Mesendoderm (in vitro differentiated cells): ENCODE data around the gene POU2F1.

ENCODE experiments used
- DNase-seq: peaks from one replicate; pipeline ENCODE4 v3.0.0; 2013
- H2AK5ac ChIP-seq: 2 replicates; pipeline ENCODE4 v1.6.1; 2013; ENCODE audit warnings: low read length, inconsistent platforms
- H2BK120ac ChIP-seq: 2 replicates; pipeline ENCODE4 v1.6.1; 2013; ENCODE audit warnings: low read depth, mild to moderate bottlenecking, low read length, moderate library complexity, mixed read lengths
- H2BK15ac ChIP-seq: replicated peaks from 2 replicates; pipeline ENCODE4 v1.6.1; 2013; ENCODE audit warnings: low read depth, mild to moderate bottlenecking, moderate library complexity
- H2BK5ac ChIP-seq: 2 replicates; pipeline ENCODE4 v1.6.1; 2013; ENCODE audit warnings: low read length, inconsistent platforms
- H3K18ac ChIP-seq: 2 replicates; pipeline ENCODE4 v1.6.1; 2013; ENCODE audit warnings: mild to moderate bottlenecking, low read length, mixed read lengths
- H3K23ac ChIP-seq: one replicate; pipeline ENCODE4 v1.6.1; 2013; ENCODE audit warnings: low read length
- H3K27ac ChIP-seq: 2 replicates; pipeline ENCODE4 v1.5.1; 2013; ENCODE audit warnings: low read depth, mild to moderate bottlenecking, inconsistent platforms, low read length, moderate library complexity
- H3K27me3 ChIP-seq: 2 replicates; pipeline ENCODE4 v1.6.1; 2013; ENCODE audit warnings: low read length, control low read depth, mild to moderate bottlenecking, inconsistent platforms; ENCODE audit not compliant: insufficient read depth, poor library complexity
- H3K36me3 ChIP-seq: 2 replicates; pipeline ENCODE4 v1.6.1; 2013; ENCODE audit warnings: low read length, inconsistent platforms; ENCODE audit not compliant: control insufficient read depth, insufficient read depth
- H3K4ac ChIP-seq: one replicate; pipeline ENCODE4 v1.6.1; 2013; ENCODE audit warnings: low read depth, mild to moderate bottlenecking, low read length, moderate library complexity
- H3K4me1 ChIP-seq: 2 replicates; pipeline ENCODE4 v1.6.1; 2013; ENCODE audit warnings: low read depth, low read length, inconsistent platforms; ENCODE audit not compliant: control insufficient read depth
- H3K4me2 ChIP-seq: 2 replicates; pipeline ENCODE4 v1.6.1; 2013; ENCODE audit warnings: low read length
- H3K4me3 ChIP-seq: 2 replicates; pipeline ENCODE4 v1.5.1; 2013; ENCODE audit warnings: mild to moderate bottlenecking, low read length
- H3K56ac ChIP-seq: one replicate; pipeline ENCODE4 v1.6.1; 2013; ENCODE audit warnings: low read length
- H3K79me1 ChIP-seq: 2 replicates; pipeline ENCODE4 v1.6.1; 2013; ENCODE audit warnings: low read length, inconsistent platforms
- H3K79me2 ChIP-seq: 2 replicates; pipeline ENCODE4 v1.6.1; 2013; ENCODE audit warnings: mild to moderate bottlenecking, low read length; ENCODE audit not compliant: control insufficient read depth, insufficient read depth
- H3K9ac ChIP-seq: 2 replicates; pipeline ENCODE4 v1.6.1; 2013; ENCODE audit warnings: low read length, inconsistent platforms
- H4K5ac ChIP-seq: one replicate; pipeline ENCODE4 v1.6.1; 2013; ENCODE audit warnings: low read length
- H4K8ac ChIP-seq: one replicate; pipeline ENCODE4 v1.6.1; 2013; ENCODE audit warnings: low read depth, mild to moderate bottlenecking, control low read depth, low read length, moderate library complexity
- WGBS: extraction: QIAGEN DNeasy Blood & Tissue Kit; methylation state at CpG from one replicate; pipeline ENCODE4 v1.1.7; 2013; ENCODE audit warnings: low lambda C conversion rate, missing lambda C conversion rate; ENCODE audit not compliant: insufficient coverage; ENCODE audit errors: extremely low coverage; 5-methylcytosine and 5-hydroxymethylcytosine counted together

POU2F1 gene

GRCh38 chr1:167182571-167183320, 37.9 kb upstream of the POU2F1 start:
- Histone ChIP-seq H3K4me1 (no peaks in the 10 kb centered on the region), H4K8ac (no peak overlapping the region), H3K23ac (no peak overlapping the region), H3K4me2 (no peak overlapping the region), H3K79me2 (no peaks in the 10 kb centered on the region), H3K4me3 (no peak overlapping the region), H3K18ac (no peak overlapping the region), H2AK5ac (no peak overlapping the region), H2BK120ac (no peak overlapping the region), H3K27ac (no peak overlapping the region), H3K27me3 (no peaks in the 10 kb centered on the region), H3K9ac (no peak overlapping the region), H3K36me3 (no peaks in the 10 kb centered on the region), H4K5ac (no peak overlapping the region), H3K56ac (no peak overlapping the region), H3K79me1 (no peaks in the 10 kb centered on the region), H3K4ac (no peak overlapping the region), H2BK15ac (no peak overlapping the region), H2BK5ac (no peak overlapping the region)
- DNase-seq = no peak

- Histone ChIP-seq H3K56ac (no peak overlapping the region), H3K79me2 (no peaks in the 10 kb centered on the region), H3K79me1 (no peaks in the 10 kb centered on the region), H2AK5ac (no peak overlapping the region), H3K4me1 (no peaks in the 10 kb centered on the region), H4K5ac (no peak overlapping the region), H2BK5ac (no peak overlapping the region), H3K18ac (no peak overlapping the region), H3K4ac (no peak overlapping the region), H3K23ac (no peak overlapping the region), H3K4me2 (no peak overlapping the region), H2BK120ac (no peak overlapping the region), H3K9ac (no peak overlapping the region), H3K4me3 (no peak overlapping the region), H2BK15ac (no peak overlapping the region), H4K8ac (no peak overlapping the region), H3K27ac (no peak overlapping the region), H3K27me3 (no peaks in the 10 kb centered on the region), H3K36me3 (no peaks in the 10 kb centered on the region)
- no CpG with 5 or more reads among the region's 2 CpGs for WGBS
- no peak for DNase-seq
Observed at GRCh38 chr1:167184081-167184480, 36.6 kb upstream of the POU2F1 start.

DNA sequence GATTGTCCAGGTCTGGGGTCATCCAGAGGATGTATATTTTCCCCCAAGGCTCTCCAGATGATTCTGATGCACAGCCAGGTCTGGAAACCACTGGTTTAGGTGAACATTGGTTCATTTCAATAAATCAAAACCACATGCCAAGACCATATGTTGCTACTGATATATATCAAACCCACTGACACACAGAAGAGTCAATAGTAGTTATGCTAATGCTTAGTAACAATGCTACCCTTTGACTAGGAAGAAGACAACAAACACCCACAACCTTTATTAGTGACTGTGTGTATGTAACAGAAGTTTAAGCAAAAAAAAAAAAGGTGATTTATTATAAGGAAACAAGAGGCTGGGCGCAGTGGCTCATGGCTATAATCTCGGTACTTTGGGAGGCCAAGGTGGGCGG, 35.6 kb upstream of the POU2F1 start:
- Histone ChIP-seq H2BK120ac (no peak overlapping the region), H2BK5ac (no peak overlapping the region), H4K8ac (no peak overlapping the region), H3K36me3 (no peaks in the 10 kb centered on the region), H3K27me3 (no peaks in the 10 kb centered on the region), H3K4me2 (no peak overlapping the region), H3K4me1 (no peaks in the 10 kb centered on the region), H3K79me2 (no peaks in the 10 kb centered on the region), H3K27ac (no peak overlapping the region), H2BK15ac (no peak overlapping the region), H3K18ac (no peak overlapping the region), H3K79me1 (no peaks in the 10 kb centered on the region), H3K56ac (no peak overlapping the region), H3K4me3 (no peak overlapping the region), H3K9ac (no peak overlapping the region), H3K23ac (no peak overlapping the region), H3K4ac (no peak overlapping the region), H4K5ac (no peak overlapping the region), H2AK5ac (no peak overlapping the region)
- no peak for DNase-seq
- WGBS = no CpG with 5 or more reads among the region's 3 CpGs

DNA sequence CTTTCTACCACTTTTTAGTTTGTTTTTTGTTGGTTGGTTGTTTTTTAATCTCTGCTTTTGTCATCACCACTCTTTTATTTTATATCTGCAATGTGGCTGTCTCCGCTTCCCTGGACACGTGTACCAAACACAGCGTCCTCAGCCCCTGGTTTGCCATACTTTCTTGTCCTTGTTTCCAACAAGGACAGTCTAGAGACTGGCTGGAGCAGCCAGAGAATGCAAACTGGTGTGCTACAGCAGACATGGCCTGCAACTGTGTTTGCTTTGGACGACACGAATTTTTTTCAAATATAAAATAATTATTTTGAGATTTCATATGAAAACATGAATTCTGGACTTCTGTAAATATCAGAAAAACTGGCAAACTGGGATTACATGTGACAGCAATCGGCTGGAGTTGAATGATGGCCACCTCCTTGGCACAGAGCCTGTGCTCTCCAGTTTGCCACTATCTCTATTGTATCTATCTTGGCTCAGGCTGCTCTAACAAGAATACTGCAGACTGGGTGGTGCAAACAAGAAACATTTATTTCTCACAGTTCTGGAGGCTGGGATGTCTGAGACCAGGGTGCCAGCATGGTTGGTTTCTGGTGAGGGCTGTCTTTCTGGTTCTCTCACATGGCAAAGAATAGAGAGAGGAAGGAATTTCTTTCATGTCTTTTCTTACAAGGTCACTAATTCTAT, 34.6 kb upstream of the POU2F1 start:
- no peak overlapping the region for H2BK120ac ChIP-seq

DNA sequence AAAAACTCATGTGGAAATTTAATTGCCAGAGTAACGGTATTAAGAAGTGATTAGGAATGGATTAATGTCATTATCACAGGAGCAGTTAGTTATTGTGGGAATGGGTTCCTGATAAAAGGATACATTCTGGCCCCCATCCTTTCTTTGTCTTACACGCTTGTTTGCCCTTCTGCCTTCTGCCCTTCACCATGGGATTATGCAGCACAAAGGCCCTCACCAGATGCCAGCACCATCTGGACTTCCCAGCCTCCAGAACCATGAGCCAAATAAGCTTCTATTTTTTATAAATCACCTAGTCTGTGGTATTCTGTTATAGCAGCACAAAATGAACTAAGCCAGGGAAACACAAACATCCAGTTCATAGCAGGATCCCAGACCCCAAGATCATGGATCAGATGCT, 33.9 kb upstream of the POU2F1 start:
- no peaks in the 10 kb centered on the region for H3K4me1 ChIP-seq
- no peak overlapping the region for H3K23ac ChIP-seq
- no peak overlapping the region for H2AK5ac ChIP-seq
- no peak overlapping the region for H2BK15ac ChIP-seq
- no peak overlapping the region for H4K5ac ChIP-seq
- H3K4me2 ChIP-seq = no peak overlapping the region
- WGBS = no CpG with 5 or more reads among the region's 2 CpGs
- no peak overlapping the region for H3K4me3 ChIP-seq
- H4K8ac ChIP-seq = no peak overlapping the region
- H2BK5ac ChIP-seq = no peak overlapping the region
- no peak overlapping the region for H3K56ac ChIP-seq
- no peaks in the 10 kb centered on the region for H3K27me3 ChIP-seq
- H3K4ac ChIP-seq = no peak overlapping the region
- H3K79me1 ChIP-seq = no peaks in the 10 kb centered on the region
- H3K36me3 ChIP-seq = no peaks in the 10 kb centered on the region
- H3K27ac ChIP-seq = no peak overlapping the region
- H3K18ac ChIP-seq = no peak overlapping the region
- no peak overlapping the region for H3K9ac ChIP-seq
- H3K79me2 ChIP-seq = no peaks in the 10 kb centered on the region
- no peak overlapping the region for H2BK120ac ChIP-seq
- DNase-seq = no peak

More for the DNA sequence above, 34.6 kb upstream of the POU2F1 start:
- no peak overlapping the region for H4K5ac ChIP-seq
- no peak overlapping the region for H3K27ac ChIP-seq
- H3K79me1 ChIP-seq = no peaks in the 10 kb centered on the region
- H3K4me1 ChIP-seq = no peaks in the 10 kb centered on the region
- H3K4ac ChIP-seq = no peak overlapping the region
- WGBS = no CpG with 5 or more reads among the region's 6 CpGs
- H3K79me2 ChIP-seq = no peaks in the 10 kb centered on the region
- no peak overlapping the region for H3K56ac ChIP-seq
- no peak overlapping the region for H3K23ac ChIP-seq
- no peaks in the 10 kb centered on the region for H3K36me3 ChIP-seq
- no peak overlapping the region for H3K4me3 ChIP-seq
- H3K18ac ChIP-seq = no peak overlapping the region
- no peak for DNase-seq
- no peak overlapping the region for H3K9ac ChIP-seq
- H4K8ac ChIP-seq = no peak overlapping the region
- no peaks in the 10 kb centered on the region for H3K27me3 ChIP-seq
- H2BK15ac ChIP-seq = no peak overlapping the region
- H3K4me2 ChIP-seq = no peak overlapping the region
- no peak overlapping the region for H2AK5ac ChIP-seq
- no peak overlapping the region for H2BK5ac ChIP-seq
